ENCODE measurements around the gene C21orf91. TPM values are rescaled to one million over a fixed set of nuclear protein-coding genes. Genes with fewer than 3 reads are reported as not detected.

The C21orf91 gene
- total and polyA plus RNA-seq, 2 experiments from 2014 or later: 10.9 to 20.0 TPM

DNA sequence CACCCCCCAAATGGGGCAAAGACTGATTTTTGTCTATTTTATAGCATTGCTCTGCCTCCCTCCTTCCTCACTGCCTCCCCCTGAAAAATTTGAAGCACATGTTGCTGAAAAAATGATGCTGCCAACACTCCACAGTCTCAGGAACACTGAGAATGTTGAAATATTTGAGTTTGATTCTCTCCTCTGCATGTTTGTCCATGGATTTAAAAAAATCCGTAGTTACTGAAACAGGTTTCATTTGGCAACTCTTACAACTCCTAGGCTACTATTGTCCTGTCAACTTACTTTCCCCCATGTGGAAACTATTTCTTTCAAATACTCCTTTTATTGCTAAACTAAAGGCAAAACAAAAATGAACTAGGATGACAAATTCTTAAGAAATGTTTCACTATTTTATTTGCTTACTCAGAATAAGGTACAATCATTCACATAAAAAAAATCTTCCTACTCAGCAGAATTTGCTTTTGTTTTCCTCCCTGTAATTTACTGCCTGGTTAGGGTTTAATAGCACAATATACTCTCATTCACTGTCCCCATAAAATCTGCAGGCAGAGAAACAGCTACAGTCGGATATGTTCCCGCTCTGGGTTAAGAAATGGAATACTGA, 50.2 kb downstream of the C21orf91 start (continued):
- TF ChIP-seq, protein P1, sequence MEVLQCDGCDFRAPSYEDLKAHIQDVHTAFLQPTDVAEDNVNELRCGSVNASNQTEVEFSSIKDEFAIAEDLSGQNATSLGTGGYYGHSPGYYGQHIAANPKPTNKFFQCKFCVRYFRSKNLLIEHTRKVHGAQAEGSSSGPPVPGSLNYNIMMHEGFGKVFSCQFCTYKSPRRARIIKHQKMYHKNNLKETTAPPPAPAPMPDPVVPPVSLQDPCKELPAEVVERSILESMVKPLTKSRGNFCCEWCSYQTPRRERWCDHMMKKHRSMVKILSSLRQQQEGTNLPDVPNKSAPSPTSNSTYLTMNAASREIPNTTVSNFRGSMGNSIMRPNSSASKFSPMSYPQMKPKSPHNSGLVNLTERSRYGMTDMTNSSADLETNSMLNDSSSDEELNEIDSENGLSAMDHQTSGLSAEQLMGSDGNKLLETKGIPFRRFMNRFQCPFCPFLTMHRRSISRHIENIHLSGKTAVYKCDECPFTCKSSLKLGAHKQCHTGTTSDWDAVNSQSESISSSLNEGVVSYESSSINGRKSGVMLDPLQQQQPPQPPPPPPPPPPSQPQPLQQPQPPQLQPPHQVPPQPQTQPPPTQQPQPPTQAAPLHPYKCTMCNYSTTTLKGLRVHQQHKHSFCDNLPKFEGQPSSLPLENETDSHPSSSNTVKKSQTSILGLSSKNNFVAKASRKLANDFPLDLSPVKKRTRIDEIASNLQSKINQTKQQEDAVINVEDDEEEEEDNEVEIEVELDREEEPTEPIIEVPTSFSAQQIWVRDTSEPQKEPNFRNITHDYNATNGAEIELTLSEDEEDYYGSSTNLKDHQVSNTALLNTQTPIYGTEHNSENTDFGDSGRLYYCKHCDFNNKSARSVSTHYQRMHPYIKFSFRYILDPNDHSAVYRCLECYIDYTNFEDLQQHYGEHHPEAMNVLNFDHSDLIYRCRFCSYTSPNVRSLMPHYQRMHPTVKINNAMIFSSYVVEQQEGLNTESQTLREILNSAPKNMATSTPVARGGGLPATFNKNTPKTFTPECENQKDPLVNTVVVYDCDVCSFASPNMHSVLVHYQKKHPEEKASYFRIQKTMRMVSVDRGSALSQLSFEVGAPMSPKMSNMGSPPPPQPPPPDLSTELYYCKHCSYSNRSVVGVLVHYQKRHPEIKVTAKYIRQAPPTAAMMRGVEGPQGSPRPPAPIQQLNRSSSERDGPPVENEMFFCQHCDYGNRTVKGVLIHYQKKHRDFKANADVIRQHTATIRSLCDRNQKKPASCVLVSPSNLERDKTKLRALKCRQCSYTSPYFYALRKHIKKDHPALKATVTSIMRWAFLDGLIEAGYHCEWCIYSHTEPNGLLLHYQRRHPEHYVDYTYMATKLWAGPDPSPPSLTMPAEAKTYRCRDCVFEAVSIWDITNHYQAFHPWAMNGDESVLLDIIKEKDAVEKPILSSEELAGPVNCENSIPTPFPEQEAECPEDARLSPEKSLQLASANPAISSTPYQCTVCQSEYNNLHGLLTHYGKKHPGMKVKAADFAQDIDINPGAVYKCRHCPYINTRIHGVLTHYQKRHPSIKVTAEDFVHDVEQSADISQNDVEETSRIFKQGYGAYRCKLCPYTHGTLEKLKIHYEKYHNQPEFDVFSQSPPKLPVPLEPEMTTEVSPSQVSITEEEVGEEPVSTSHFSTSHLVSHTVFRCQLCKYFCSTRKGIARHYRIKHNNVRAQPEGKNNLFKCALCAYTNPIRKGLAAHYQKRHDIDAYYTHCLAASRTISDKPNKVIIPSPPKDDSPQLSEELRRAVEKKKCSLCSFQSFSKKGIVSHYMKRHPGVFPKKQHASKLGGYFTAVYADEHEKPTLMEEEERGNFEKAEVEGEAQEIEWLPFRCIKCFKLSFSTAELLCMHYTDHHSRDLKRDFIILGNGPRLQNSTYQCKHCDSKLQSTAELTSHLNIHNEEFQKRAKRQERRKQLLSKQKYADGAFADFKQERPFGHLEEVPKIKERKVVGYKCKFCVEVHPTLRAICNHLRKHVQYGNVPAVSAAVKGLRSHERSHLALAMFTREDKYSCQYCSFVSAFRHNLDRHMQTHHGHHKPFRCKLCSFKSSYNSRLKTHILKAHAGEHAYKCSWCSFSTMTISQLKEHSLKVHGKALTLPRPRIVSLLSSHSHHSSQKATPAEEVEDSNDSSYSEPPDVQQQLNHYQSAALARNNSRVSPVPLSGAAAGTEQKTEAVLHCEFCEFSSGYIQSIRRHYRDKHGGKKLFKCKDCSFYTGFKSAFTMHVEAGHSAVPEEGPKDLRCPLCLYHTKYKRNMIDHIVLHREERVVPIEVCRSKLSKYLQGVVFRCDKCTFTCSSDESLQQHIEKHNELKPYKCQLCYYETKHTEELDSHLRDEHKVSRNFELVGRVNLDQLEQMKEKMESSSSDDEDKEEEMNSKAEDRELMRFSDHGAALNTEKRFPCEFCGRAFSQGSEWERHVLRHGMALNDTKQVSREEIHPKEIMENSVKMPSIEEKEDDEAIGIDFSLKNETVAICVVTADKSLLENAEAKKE (CRISPR knock-in tag; IDR thresholded peaks at IDR 0.05): no peak
- TF ChIP-seq EZH2 (IDR thresholded peaks at IDR 0.05; ENCODE audit: low read depth, unreplicated experiment) (no peak), NANOG (IDR thresholded peaks at IDR 0.05; ENCODE audit: borderline replicate concordance) (no peak), STAT1 (IDR thresholded peaks at IDR 0.05; ENCODE audit: unreplicated experiment) (no peak), ZNF331 (CRISPR knock-in tag; IDR thresholded peaks at IDR 0.05; ENCODE audit: low read depth) (no peak), JUNB (IDR thresholded peaks at IDR 0.05; ENCODE audit: unreplicated experiment) (no peak), EZH2phosphoT487 (IDR thresholded peaks at IDR 0.05; ENCODE audit: unreplicated experiment) (no peak), CREB1 (CRISPR knock-in tag; IDR thresholded peaks at IDR 0.05; ENCODE audit: low read depth) (no peak), POLR2AphosphoS5 (IDR thresholded peaks at IDR 0.05; ENCODE audit: low read depth) (no peak)
- TF ChIP-seq, protein P2, sequence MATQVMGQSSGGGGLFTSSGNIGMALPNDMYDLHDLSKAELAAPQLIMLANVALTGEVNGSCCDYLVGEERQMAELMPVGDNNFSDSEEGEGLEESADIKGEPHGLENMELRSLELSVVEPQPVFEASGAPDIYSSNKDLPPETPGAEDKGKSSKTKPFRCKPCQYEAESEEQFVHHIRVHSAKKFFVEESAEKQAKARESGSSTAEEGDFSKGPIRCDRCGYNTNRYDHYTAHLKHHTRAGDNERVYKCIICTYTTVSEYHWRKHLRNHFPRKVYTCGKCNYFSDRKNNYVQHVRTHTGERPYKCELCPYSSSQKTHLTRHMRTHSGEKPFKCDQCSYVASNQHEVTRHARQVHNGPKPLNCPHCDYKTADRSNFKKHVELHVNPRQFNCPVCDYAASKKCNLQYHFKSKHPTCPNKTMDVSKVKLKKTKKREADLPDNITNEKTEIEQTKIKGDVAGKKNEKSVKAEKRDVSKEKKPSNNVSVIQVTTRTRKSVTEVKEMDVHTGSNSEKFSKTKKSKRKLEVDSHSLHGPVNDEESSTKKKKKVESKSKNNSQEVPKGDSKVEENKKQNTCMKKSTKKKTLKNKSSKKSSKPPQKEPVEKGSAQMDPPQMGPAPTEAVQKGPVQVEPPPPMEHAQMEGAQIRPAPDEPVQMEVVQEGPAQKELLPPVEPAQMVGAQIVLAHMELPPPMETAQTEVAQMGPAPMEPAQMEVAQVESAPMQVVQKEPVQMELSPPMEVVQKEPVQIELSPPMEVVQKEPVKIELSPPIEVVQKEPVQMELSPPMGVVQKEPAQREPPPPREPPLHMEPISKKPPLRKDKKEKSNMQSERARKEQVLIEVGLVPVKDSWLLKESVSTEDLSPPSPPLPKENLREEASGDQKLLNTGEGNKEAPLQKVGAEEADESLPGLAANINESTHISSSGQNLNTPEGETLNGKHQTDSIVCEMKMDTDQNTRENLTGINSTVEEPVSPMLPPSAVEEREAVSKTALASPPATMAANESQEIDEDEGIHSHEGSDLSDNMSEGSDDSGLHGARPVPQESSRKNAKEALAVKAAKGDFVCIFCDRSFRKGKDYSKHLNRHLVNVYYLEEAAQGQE (IDR thresholded peaks at IDR 0.05; ENCODE audit: unreplicated experiment): no peak
- TF ChIP-seq, protein P3, sequence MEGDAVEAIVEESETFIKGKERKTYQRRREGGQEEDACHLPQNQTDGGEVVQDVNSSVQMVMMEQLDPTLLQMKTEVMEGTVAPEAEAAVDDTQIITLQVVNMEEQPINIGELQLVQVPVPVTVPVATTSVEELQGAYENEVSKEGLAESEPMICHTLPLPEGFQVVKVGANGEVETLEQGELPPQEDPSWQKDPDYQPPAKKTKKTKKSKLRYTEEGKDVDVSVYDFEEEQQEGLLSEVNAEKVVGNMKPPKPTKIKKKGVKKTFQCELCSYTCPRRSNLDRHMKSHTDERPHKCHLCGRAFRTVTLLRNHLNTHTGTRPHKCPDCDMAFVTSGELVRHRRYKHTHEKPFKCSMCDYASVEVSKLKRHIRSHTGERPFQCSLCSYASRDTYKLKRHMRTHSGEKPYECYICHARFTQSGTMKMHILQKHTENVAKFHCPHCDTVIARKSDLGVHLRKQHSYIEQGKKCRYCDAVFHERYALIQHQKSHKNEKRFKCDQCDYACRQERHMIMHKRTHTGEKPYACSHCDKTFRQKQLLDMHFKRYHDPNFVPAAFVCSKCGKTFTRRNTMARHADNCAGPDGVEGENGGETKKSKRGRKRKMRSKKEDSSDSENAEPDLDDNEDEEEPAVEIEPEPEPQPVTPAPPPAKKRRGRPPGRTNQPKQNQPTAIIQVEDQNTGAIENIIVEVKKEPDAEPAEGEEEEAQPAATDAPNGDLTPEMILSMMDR (conservative IDR thresholded peaks at IDR 0.05; ENCODE audit: low read depth in 2 of 2): no peak

Measured in GM23338 (cell line).